Fibroblast of villous mesenchyme (primary cell): ENCODE data around the gene IKZF4. TPM values are rescaled to one million over a fixed set of nuclear protein-coding genes. Genes with fewer than 3 reads are reported as not detected.
"Not testable (repeated sequence)": the region's sequence is repeated elsewhere in the genome, so short reads cannot be mapped to it uniquely, and the experiment has no call there.

Source experiments
- DNase-seq: peaks from one replicate; pipeline ENCODE4 v3.0.0-alpha.2; 2010; ENCODE audit warnings: low read depth
- H3K4me3 ChIP-seq: 2 replicates; pipeline ENCODE4 v1.5.1; 2011; ENCODE audit warnings: low read depth, mild to moderate bottlenecking, low read length
- CTCF ChIP-seq: IDR thresholded peaks from 2 replicates; pipeline ENCODE4 v1.5.1; 2012; ENCODE audit warnings: low read depth, mild to moderate bottlenecking, low read length; ENCODE audit not compliant: insufficient read depth
- total RNA-seq: library from RNA; depleted of rRNA; stranded (reverse); fragments of >200 nt; gene quantifications from 2 replicates; pipeline ENCODE4 v1.2.3, GENCODE V29; 2012

Gene IKZF4
- total RNA-seq, 1 donor, result 1.3 TPM

GRCh38 chr12:55991110-55991509 is 29.7 kb upstream of the IKZF4 start:
- DNase-seq, result no peak
- H3K4me3 ChIP-seq, result no peak overlapping the region
- no peak for TF ChIP-seq CTCF

DNA sequence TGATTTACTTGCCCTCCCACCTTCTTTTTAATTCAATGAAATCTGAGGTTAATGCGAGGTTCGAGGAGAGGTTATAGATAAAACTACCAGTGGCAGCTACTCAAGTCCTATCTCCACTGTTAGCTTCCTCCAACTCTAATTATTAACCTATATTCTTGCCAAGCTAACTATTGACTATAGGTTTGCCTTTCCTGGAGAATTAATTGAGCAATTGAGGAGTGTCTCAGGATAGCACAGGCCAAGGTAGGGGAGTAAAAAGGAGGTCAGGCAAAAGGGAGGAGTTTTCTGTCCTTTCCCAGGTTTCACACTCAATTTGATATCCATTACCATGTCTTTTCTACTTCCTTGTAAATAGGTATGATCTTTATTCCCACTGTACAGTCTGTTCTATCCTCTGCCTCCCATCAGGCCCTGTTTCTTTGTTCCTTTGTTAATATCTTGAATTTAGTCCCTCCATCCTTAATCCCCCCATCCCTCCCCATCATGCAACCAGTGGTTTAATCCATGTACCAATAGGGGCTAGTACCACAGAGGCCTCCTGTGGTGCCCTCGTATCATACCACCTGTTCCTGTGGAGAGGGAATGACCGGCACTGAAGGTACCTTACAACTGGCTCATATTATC is 27.5 kb upstream of the IKZF4 start:
- DNase-seq, result no peak
- no peak for TF ChIP-seq CTCF

DNA sequence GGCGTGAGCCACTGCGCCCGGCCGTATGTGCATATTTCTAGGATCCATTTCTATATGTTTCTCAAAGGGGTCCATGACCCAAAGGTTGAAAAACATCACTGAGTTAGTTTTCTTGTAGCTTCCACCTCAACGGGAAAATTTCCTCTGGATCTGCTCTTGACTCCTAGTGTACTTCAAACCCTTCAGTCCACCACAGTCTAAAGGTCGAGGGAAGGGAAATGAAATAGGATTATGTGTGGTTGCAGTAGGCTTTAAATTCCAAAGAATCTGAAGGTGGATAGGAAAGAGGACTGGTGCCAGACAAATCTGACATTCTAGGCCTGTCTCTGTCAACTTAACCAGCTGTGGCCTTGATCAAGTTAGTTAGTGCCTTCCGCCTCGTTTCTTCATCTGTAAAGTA is 25.5 kb upstream of the IKZF4 start:
- no peak for DNase-seq
- TF ChIP-seq CTCF, result no peak
- H3K4me3 ChIP-seq, result no peak overlapping the region

More for the DNA sequence above, 27.5 kb upstream of the IKZF4 start:
- H3K4me3 ChIP-seq, result no peak overlapping the region

DNA sequence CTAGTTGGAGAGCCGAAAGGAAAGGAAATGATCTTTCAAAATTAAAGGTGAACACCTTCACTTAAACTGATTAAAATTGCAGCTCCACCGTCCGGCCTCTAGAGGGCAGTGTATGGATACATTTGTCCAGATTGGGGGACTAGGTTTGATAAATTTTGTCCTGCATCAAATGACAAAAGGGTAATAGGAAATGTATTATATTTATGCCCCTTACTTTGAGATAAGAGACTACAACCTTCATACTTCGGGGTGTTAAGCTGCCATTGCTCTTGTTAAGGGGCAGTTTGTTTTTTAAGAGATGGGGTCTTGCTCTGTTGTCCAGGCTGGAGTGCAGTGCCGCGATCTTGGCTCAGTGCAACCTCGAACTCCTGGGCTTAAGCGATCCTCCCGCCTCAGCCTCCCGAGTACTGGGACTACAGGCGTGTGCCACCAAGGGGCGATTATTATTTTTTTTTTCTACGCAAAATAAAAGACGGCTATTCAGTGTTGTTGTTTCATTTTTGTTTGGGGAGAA is 24.6 kb upstream of the IKZF4 start:
- DNase-seq, result peak; percentile 74
- peak overlapping the region; percentile 78 for H3K4me3 ChIP-seq
- TF ChIP-seq CTCF, result peak; percentile 84

GRCh38 chr12:55996715-55997534 is 23.9 kb upstream of the IKZF4 start, which contains the start of gene SUOX:
TSS of gene SUOX (plus strand) at chr12:55997276. CDS start at chr12:56002222, 4,946 bp downstream.
- peak; percentile 98 for DNase-seq
- peak; percentile 5 for TF ChIP-seq CTCF
- peak within 1 kb of the TSS; percentile 78 for H3K4me3 ChIP-seq

DNA sequence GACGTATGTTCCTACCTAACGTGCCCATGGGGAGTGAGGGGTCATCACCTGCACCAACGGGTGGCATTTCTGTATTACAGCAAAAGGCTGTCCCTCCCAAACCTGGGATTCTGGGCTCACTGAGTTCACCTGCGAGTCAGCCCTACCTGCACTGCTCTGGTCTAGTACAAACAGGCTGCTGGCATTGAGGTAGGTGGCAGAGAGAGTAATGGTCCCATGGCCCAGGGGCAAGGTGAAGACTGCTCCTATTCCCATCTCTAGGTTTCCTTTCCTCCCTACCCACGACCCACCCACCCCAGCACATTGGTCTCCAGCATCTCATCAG is 23.3 kb upstream of the IKZF4 start:
- no peak for DNase-seq
- no peak for TF ChIP-seq CTCF

GRCh38 chr12:55999522-55999921 is 21.3 kb upstream of the IKZF4 start:
- H3K4me3 ChIP-seq, DNase-seq: not testable (repeated sequence)

More for the DNA sequence above, 23.3 kb upstream of the IKZF4 start:
- peak overlapping the region; percentile 78 for H3K4me3 ChIP-seq

GRCh38 chr12:55999999-56000540 is 20.8 kb upstream of the IKZF4 start:
- not testable (repeated sequence) for DNase-seq, H3K4me3 ChIP-seq
